HCT116 (cell line): Measurements from ENCODE around the gene TCHH. TPM values are rescaled to one million over a fixed set of nuclear protein-coding genes. Genes with fewer than 3 reads are reported as not detected.

Source experiments
- ATAC-seq: fragments of 200-7000 bp; cut with Tn5 transposase; 2 replicates; pipeline ENCODE4 v1.9.1; 2020; ENCODE audit warnings: mild to moderate bottlenecking, moderate library complexity
- BruUV-seq: library from RNA; stranded (reverse); fragments of 400-500 nt; replicated peaks from 2 replicates; lab custom pipeline; 2021; lab: Mats Ljungman, UMichigan
- CTCF ChIA-PET: fragments of 300-600 bp; sonication (Branson Sonifier 250); formaldehyde crosslinking; loops from one replicate; lab custom pipeline; 2021; ENCODE audit warnings: antibody characterized with exemption; lab: Charles Lee
- POLR2A ChIA-PET: fragments of 300-600, 350-600 bp; sonication (Branson Sonifier 250); formaldehyde crosslinking; loops from one replicate; lab custom pipeline; 2021; ENCODE audit warnings: antibody characterized with exemption; lab: Charles Lee
- RAD21 ChIA-PET, 2 experiments: fragments of 300-600 bp; sonication (Branson Sonifier 250); formaldehyde crosslinking; loops; one replicate each; lab custom pipeline; 2023; ENCODE audit warnings: low total read pairs in 2 of 2; ENCODE audit not compliant: uncharacterized antibody in 2 of 2, unreplicated experiment in 2 of 2, low non-redundant PET in 1 of 2; lab: Charles Lee
- DNase-seq: peaks from one replicate; pipeline ENCODE4 v3.0.0-alpha.2; 2010; ENCODE audit warnings: low read depth, low spot score
- H2AFZ ChIP-seq: fragments of 200-600 bp; shearing (Covaris generic), sonication (generic); 2 replicates; pipeline ENCODE4 v1.6.1; 2017; ENCODE audit warnings: low read depth, mixed run types, mixed read lengths, antibody characterized with exemption, low read length; ENCODE audit not compliant: poor library complexity, severe bottlenecking
- H3K27ac ChIP-seq: 2 replicates; pipeline ENCODE4 v1.5.1; 2012; ENCODE audit warnings: low read depth, low read length
- H3K27me3 ChIP-seq: fragments of 200-600 bp; sonication (generic); 2 replicates; pipeline ENCODE4 v1.6.1; 2016; ENCODE audit warnings: mixed run types, low read length, mixed read lengths; ENCODE audit not compliant: insufficient read depth
- H3K36me3 ChIP-seq, 2 experiments: fragments of 200-500 bp in 1 of 2; fragments of 200-600 bp in 1 of 2; sonication (Bioruptor generic) in 1 of 2; sonication (generic) in 1 of 2; 2 replicates each; pipeline versions ENCODE4 v1.5.1 to v1.6.1; 2014 to 2016; ENCODE audit warnings: low read length in 2 of 2, inconsistent platforms in 1 of 2, mixed read lengths in 1 of 2, mixed run types in 1 of 2; ENCODE audit not compliant: insufficient read depth in 2 of 2, control insufficient read depth in 1 of 2
- H3K4me1 ChIP-seq, 2 experiments: fragments of 200-600 bp in 1 of 2; sonication (generic) in 1 of 2; 2 replicates each; pipeline versions ENCODE4 v1.5.1 to v1.6.1; 2012 to 2017; ENCODE audit warnings: low read length in 2 of 2, inconsistent platforms in 1 of 2, mild to moderate bottlenecking in 1 of 2, mixed read lengths in 1 of 2, mixed run types in 1 of 2, moderate library complexity in 1 of 2; ENCODE audit not compliant: insufficient read depth in 2 of 2, control insufficient read depth in 1 of 2
- H3K4me2 ChIP-seq: fragments of 200-600 bp; sonication (generic); 2 replicates; pipeline ENCODE4 v1.6.1; 2017; ENCODE audit warnings: mixed run types, low read length, mixed read lengths
- H3K4me3 ChIP-seq, 2 experiments: fragments of 200-600 bp in 1 of 2; sonication (generic) in 1 of 2; replicated peaks in 1 of 2; 2 replicates each; pipeline ENCODE4 v1.5.1; 2011 to 2016; ENCODE audit warnings: low read length in 2 of 2, control low read depth in 1 of 2, low read depth in 1 of 2, mild to moderate bottlenecking in 1 of 2, mixed read lengths in 1 of 2, mixed run types in 1 of 2
- H3K79me2 ChIP-seq: fragments of 200-600 bp; sonication (generic); 2 replicates; pipeline ENCODE4 v1.6.1; 2017; ENCODE audit warnings: mild to moderate bottlenecking, mixed run types, low read length, moderate library complexity, mixed read lengths; ENCODE audit not compliant: insufficient read depth
- H3K9ac ChIP-seq: fragments of 200-600 bp; sonication (generic); 2 replicates; pipeline ENCODE4 v1.6.1; 2016; ENCODE audit warnings: low read length, mixed read lengths
- H3K9me2 ChIP-seq: fragments of 200-600 bp; sonication (generic), shearing (Covaris generic); 2 replicates; pipeline ENCODE4 v1.6.1; 2017; ENCODE audit warnings: mixed run types, mild to moderate bottlenecking, moderate library complexity; ENCODE audit not compliant: insufficient read depth
- H3K9me3 ChIP-seq, 2 experiments: fragments of 200-500 bp in 1 of 2; fragments of 200-600 bp in 1 of 2; sonication (Bioruptor generic) in 1 of 2; sonication (generic) in 1 of 2; 2 replicates each; pipeline ENCODE4 v1.6.1; 2014 to 2017; ENCODE audit warnings: low read length in 2 of 2, mixed read lengths in 2 of 2, inconsistent platforms in 1 of 2, low read depth in 1 of 2, mild to moderate bottlenecking in 1 of 2, mixed run types in 1 of 2, moderate library complexity in 1 of 2; ENCODE audit not compliant: control insufficient read depth in 1 of 2, insufficient read depth in 1 of 2
- H4K20me1 ChIP-seq: fragments of 200-600 bp; sonication (generic), shearing (Covaris generic); 2 replicates; pipeline ENCODE4 v1.6.1; 2017; ENCODE audit warnings: mixed run types, mild to moderate bottlenecking, moderate library complexity; ENCODE audit not compliant: insufficient read depth
- CBX3 ChIP-seq: IDR thresholded peaks from 2 replicates; pipeline ENCODE4 v1.6.1; 2012; ENCODE audit warnings: low read depth
- ELF1 ChIP-seq: IDR thresholded peaks from 2 replicates; pipeline ENCODE4 v1.6.1; 2012; ENCODE audit warnings: low read depth, borderline replicate concordance
- FOSL1 ChIP-seq: IDR thresholded peaks from 2 replicates; pipeline ENCODE4 v1.6.1; 2012; ENCODE audit warnings: low read depth
- JUND ChIP-seq: IDR thresholded peaks from 2 replicates; pipeline ENCODE4 v1.6.1; 2012
- POLR2AphosphoS5 ChIP-seq: IDR thresholded peaks from 2 replicates; pipeline ENCODE4 v1.6.1; 2011; ENCODE audit warnings: mild to moderate bottlenecking, low read depth, low read length, moderate library complexity
- RAD21 ChIP-seq: IDR thresholded peaks from 2 replicates; pipeline ENCODE4 v1.6.1; 2012; ENCODE audit warnings: low read depth, mild to moderate bottlenecking
- SIN3A ChIP-seq: IDR thresholded peaks from 2 replicates; pipeline ENCODE4 v1.6.1; 2012; ENCODE audit warnings: low read depth
- TCF7L2 ChIP-seq: IDR thresholded peaks from 2 replicates; pipeline ENCODE4 v1.7.0; 2011; ENCODE audit warnings: borderline replicate concordance, inconsistent platforms; ENCODE audit not compliant: insufficient read depth, insufficient read length; ENCODE audit errors: extremely low read depth
- intact Hi-C: fragments of 100-400 bp; cut with micrococcal nuclease; formaldehyde crosslinking; loops from 2 replicates; pipeline ENCODE4 v1.10.0; 2022
- total RNA-seq: library from RNA; stranded (reverse); gene quantifications from one replicate; pipeline ENCODE4 v1.2.1, GENCODE V29; 2021; ENCODE audit not compliant: unreplicated experiment
- TF ChIP-seq, protein P1 (sequence below), 3 experiments: fragments of 200-600 bp in 1 of 3; sonication (generic) in 1 of 3; IDR thresholded peaks in 2 of 3; conservative IDR thresholded peaks in 1 of 3; 2 replicates each; pipeline ENCODE4 v1.5.1; 2012 to 2017; ENCODE audit warnings: low read depth in 2 of 3, low read length in 2 of 3, antibody characterized with exemption in 1 of 3, borderline replicate concordance in 1 of 3, control low read depth in 1 of 3, mild to moderate bottlenecking in 1 of 3, mixed read lengths in 1 of 3, mixed run types in 1 of 3, moderate library complexity in 1 of 3; ENCODE audit not compliant: insufficient read depth in 1 of 3

TCHH gene
- total RNA-seq, 1 experiment from 2014 or later: 0.02 TPM

DNA sequence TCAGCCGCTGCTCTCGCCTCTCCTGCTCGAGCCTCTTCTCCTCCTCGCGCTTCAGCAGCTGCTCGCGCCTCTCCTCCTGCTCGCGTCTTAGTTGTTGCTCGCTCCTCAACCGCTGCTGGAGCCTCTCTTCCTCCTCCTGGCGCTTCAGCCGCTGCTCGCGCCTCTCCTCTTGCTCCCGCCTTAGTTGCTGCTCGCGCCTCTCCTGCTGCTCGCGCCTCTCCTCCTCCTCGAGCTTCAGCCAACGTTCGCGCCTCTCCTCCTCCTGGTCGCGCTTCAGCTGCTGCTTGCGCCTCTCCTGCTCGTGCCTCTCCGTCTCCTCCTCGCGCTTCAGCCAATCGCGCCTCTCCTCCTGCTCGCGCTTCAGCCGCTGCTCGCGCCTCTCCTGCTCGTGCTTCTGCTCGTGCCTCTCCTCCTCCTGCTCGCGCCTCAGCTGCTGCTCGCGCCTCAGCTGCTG, 3.7 kb downstream of the TCHH start:
- no peak overlapping the region for H3K27ac ChIP-seq
- H3K9me2 ChIP-seq: no peaks in the 10 kb centered on the region
- H3K36me3 ChIP-seq: no peaks in the 10 kb centered on the region
- DNase-seq (no peak), ATAC-seq (no peak)
- CTCF ChIA-PET: interaction anchor here (1.6 to 1.7 kb wide), 2 partner anchors 74 to 347 kb away, joined by 6 to 9 read pairs; no protein-coding TSS in a partner anchor
- H3K4me3 ChIP-seq: peak overlapping the region in 1 of 2 experiments; percentile 58; a peak in 1 of 4 replicates
- H3K9me3 ChIP-seq: no peaks in the 10 kb centered on the region
- peak overlapping the region; percentile 77 for H3K4me2 ChIP-seq
- H3K9ac ChIP-seq: no peak overlapping the region
- no peaks in the 10 kb centered on the region for H4K20me1 ChIP-seq
- no peak overlapping the region for H2AFZ ChIP-seq
- no peak for TF ChIP-seq TCF7L2
- no peak for TF ChIP-seq POLR2AphosphoS5
- TF ChIP-seq ELF1: no peak
- no peak for TF ChIP-seq CBX3
- no peak for TF ChIP-seq JUND
- no peak for TF ChIP-seq SIN3A
- TF ChIP-seq, protein P1, sequence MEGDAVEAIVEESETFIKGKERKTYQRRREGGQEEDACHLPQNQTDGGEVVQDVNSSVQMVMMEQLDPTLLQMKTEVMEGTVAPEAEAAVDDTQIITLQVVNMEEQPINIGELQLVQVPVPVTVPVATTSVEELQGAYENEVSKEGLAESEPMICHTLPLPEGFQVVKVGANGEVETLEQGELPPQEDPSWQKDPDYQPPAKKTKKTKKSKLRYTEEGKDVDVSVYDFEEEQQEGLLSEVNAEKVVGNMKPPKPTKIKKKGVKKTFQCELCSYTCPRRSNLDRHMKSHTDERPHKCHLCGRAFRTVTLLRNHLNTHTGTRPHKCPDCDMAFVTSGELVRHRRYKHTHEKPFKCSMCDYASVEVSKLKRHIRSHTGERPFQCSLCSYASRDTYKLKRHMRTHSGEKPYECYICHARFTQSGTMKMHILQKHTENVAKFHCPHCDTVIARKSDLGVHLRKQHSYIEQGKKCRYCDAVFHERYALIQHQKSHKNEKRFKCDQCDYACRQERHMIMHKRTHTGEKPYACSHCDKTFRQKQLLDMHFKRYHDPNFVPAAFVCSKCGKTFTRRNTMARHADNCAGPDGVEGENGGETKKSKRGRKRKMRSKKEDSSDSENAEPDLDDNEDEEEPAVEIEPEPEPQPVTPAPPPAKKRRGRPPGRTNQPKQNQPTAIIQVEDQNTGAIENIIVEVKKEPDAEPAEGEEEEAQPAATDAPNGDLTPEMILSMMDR (IDR thresholded peaks at IDR 0.05 in 2 of 3, conservative IDR thresholded peaks at IDR 0.05 in 1 of 3; ENCODE audit: borderline replicate concordance in 1 of 3, insufficient read depth in 1 of 3, low read depth in 2 of 3, low read length in 2 of 3): no peak
- TF ChIP-seq FOSL1: no peak
- TF ChIP-seq RAD21: no peak
- TF ChIP-seq, all 23 proteins: peak for 0
- no peaks in the 10 kb centered on the region for H3K79me2 ChIP-seq
- H3K4me1 ChIP-seq: peaks cover 19 to 50% of the 10 kb centered on the region in 2 experiments
- ChIA-PET RAD21 (interaction anchor here in 1 of 2 experiments (0.7 kb wide), 1 partner anchor 55 kb away, joined by 4 read pairs; no protein-coding TSS in a partner anchor), POLR2A (no interaction called here)
- no TSS peak for BruUV-seq
- H3K27me3 ChIP-seq: peaks cover 86% of the 10 kb centered on the region
- intact Hi-C loops: loop anchor here (2.0 kb wide), 1 partner anchor 63 kb away; no protein-coding TSS in a partner anchor
